HEK293 (cell line): ENCODE measurements around the gene OXSR1.

Source experiments
- ATF2 ChIP-seq: fragments of 450-650 bp; formaldehyde crosslinking; IDR thresholded peaks from 2 replicates; pipeline ENCODE4 v1.5.1; 2016; ENCODE audit warnings: missing biosample characterization, missing genetic modification characterization, low read depth
- CTCF ChIP-seq: fragments of 450-650 bp; formaldehyde crosslinking; IDR thresholded peaks from 2 replicates; pipeline ENCODE4 v1.5.1; 2016; ENCODE audit warnings: missing biosample characterization, missing genetic modification characterization
- KLF16 ChIP-seq: fragments of 450-650 bp; formaldehyde crosslinking; IDR thresholded peaks from 2 replicates; pipeline ENCODE4 v1.5.1; 2017; ENCODE audit warnings: missing biosample characterization, missing genetic modification characterization
- MEIS1 ChIP-seq: sonication (generic); formaldehyde crosslinking; IDR thresholded peaks from 2 replicates; pipeline ENCODE4 v1.8.1; 2022; ENCODE audit warnings: missing genetic modification reagents, mild to moderate bottlenecking, borderline replicate concordance
- PATZ1 ChIP-seq: fragments of 450-650 bp; formaldehyde crosslinking; IDR thresholded peaks from 2 replicates; pipeline ENCODE4 v1.5.1; 2016; ENCODE audit warnings: missing biosample characterization, missing genetic modification characterization
- ZBTB21 ChIP-seq: fragments of 450-650 bp; formaldehyde crosslinking; IDR thresholded peaks from 2 replicates; pipeline ENCODE4 v1.5.1; 2017; ENCODE audit warnings: missing biosample characterization, missing genetic modification characterization
- ZNF10 ChIP-seq: fragments of 450-650 bp; formaldehyde crosslinking; IDR thresholded peaks from 2 replicates; pipeline ENCODE4 v1.5.1; 2017; ENCODE audit warnings: missing biosample characterization, missing genetic modification characterization
- ZNF133 ChIP-seq: fragments of 450-650 bp; formaldehyde crosslinking; IDR thresholded peaks from 2 replicates; pipeline ENCODE4 v1.5.1; 2016; ENCODE audit warnings: missing biosample characterization, missing genetic modification characterization
- ZNF529 ChIP-seq: fragments of 450-650 bp; formaldehyde crosslinking; IDR thresholded peaks from 2 replicates; pipeline ENCODE4 v1.5.1; 2017; ENCODE audit warnings: missing genetic modification characterization, missing biosample characterization; ENCODE audit not compliant: insufficient replicate concordance
- TF ChIP-seq, protein P1 (sequence below): fragments of 450-650 bp; formaldehyde crosslinking; IDR thresholded peaks from 2 replicates; pipeline ENCODE4 v1.5.1; 2017; ENCODE audit warnings: missing biosample characterization, mild to moderate bottlenecking, missing genetic modification characterization, moderate library complexity

DNA sequence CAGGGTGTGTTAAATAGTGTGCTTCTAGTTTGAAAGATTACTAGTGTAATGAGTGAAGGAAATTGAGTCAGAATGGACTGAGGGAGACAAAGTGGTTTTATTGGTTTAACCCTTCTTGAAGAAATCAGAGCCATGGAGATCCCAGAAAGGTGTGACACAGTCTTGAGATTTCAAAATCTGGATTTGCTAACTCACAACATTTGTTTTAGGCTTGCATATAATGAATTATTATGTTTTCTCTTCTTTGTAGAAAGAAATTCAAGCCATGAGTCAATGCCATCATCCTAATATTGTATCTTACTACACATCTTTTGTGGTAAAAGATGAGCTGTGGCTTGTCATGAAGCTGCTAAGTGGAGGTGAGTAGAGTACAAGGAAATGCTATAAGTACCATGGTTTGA, 25.1 kb downstream of the OXSR1 start:
- TF ChIP-seq ZNF133: no peak
- TF ChIP-seq, protein P1, sequence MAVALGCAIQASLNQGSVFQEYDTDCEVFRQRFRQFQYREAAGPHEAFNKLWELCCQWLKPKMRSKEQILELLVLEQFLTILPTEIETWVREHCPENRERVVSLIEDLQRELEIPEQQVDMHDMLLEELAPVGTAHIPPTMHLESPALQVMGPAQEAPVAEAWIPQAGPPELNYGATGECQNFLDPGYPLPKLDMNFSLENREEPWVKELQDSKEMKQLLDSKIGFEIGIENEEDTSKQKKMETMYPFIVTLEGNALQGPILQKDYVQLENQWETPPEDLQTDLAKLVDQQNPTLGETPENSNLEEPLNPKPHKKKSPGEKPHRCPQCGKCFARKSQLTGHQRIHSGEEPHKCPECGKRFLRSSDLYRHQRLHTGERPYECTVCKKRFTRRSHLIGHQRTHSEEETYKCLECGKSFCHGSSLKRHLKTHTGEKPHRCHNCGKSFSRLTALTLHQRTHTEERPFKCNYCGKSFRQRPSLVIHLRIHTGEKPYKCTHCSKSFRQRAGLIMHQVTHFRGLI (tag by site-specific recombination): no peak
- no peak for TF ChIP-seq MEIS1 (CRISPR knock-in tag)
- TF ChIP-seq ZNF529 (tag by site-specific recombination): no peak
- no peak for TF ChIP-seq ZBTB21
- no peak for TF ChIP-seq KLF16 (tag by site-specific recombination)
- TF ChIP-seq PATZ1: no peak
- TF ChIP-seq CTCF (tag by site-specific recombination): no peak
- TF ChIP-seq ATF2: no peak
- TF ChIP-seq ZNF10 (tag by site-specific recombination): no peak
